Smooth muscle cell (in vitro differentiated cells): ENCODE measurements around the gene OR1E2. TPM values are rescaled to one million over a fixed set of nuclear protein-coding genes. Genes with fewer than 3 reads are reported as not detected.
"Not testable (repeated sequence)": the region's sequence is repeated elsewhere in the genome, so short reads cannot be mapped to it uniquely, and the experiment has no call there.

Experiments used
- DNase-seq: peaks from one replicate; lab custom pipeline; 2025; ENCODE audit not compliant: unreplicated experiment; lab: John Stamatoyannopoulos, UW
- H2AFZ ChIP-seq: fragments of 200-600 bp; sonication (generic); 2 replicates; pipeline ENCODE4 v1.6.0; 2016; ENCODE audit warnings: antibody characterized with exemption, low read depth, mild to moderate bottlenecking
- H3F3A ChIP-seq: fragments of 200-600 bp; sonication (generic); 2 replicates; pipeline ENCODE4 v1.6.0; 2017; ENCODE audit warnings: antibody characterized with exemption, low read depth
- H3K27ac ChIP-seq: fragments of 200-600 bp; sonication (generic); 2 replicates; pipeline ENCODE4 v1.5.1; 2016; ENCODE audit warnings: low read depth, mild to moderate bottlenecking
- H3K27me3 ChIP-seq: fragments of 200-600 bp; sonication (generic); 2 replicates; pipeline ENCODE4 v1.6.1; 2016; ENCODE audit warnings: low read depth, mild to moderate bottlenecking
- H3K36me3 ChIP-seq: fragments of 200-600 bp; sonication (generic); 2 replicates; pipeline ENCODE4 v1.5.1; 2016; ENCODE audit warnings: low read depth
- H3K4me1 ChIP-seq: fragments of 200-600 bp; sonication (generic); 2 replicates; pipeline ENCODE4 v1.5.1; 2016; ENCODE audit warnings: low read depth
- H3K4me2 ChIP-seq: fragments of 200-600 bp; sonication (generic); 2 replicates; pipeline ENCODE4 v1.6.0; 2016; ENCODE audit warnings: mild to moderate bottlenecking
- H3K4me3 ChIP-seq: fragments of 200-600 bp; sonication (generic); 2 replicates; pipeline ENCODE4 v1.5.1; 2016; ENCODE audit warnings: mild to moderate bottlenecking
- H3K79me2 ChIP-seq: fragments of 200-600 bp; sonication (generic); 2 replicates; pipeline ENCODE4 v1.6.0; 2016; ENCODE audit warnings: low read depth, mild to moderate bottlenecking
- H3K9ac ChIP-seq: fragments of 200-600 bp; sonication (generic); 2 replicates; pipeline ENCODE4 v1.6.0; 2016; ENCODE audit warnings: low read depth
- H3K9me3 ChIP-seq: fragments of 200-600 bp; sonication (generic); replicated peaks from 2 replicates; pipeline ENCODE4 v1.5.1; 2016; ENCODE audit warnings: low read depth
- H4K20me1 ChIP-seq: fragments of 200-600 bp; sonication (generic); 2 replicates; pipeline ENCODE4 v1.6.0; 2016; ENCODE audit warnings: low read depth
- CTCF ChIP-seq: fragments of 200-600 bp; sonication (generic); IDR thresholded peaks from 2 replicates; pipeline ENCODE4 v1.5.1; 2017; ENCODE audit warnings: borderline replicate concordance, mild to moderate bottlenecking, antibody characterized with exemption; ENCODE audit not compliant: insufficient read depth, poor library complexity, severe bottlenecking
- WGBS: methylation state at CpG from one replicate; pipeline ENCODE4 v1.1.7; 2016; ENCODE audit warnings: low lambda C conversion rate; 5-methylcytosine and 5-hydroxymethylcytosine counted together
- polyA plus RNA-seq: library from polyadenylated mRNA; unstranded; fragments of >200 nt; fragmentation: Nextera tagmentation; extraction: Ambion mirVana; gene quantifications from 2 replicates; pipeline ENCODE4 v1.2.1, GENCODE V29; 2016
- total RNA-seq: library from RNA; depleted of rRNA; stranded (reverse); fragments of >200 nt; gene quantifications from 2 replicates; pipeline ENCODE4 v1.2.3, GENCODE V29; 2014

The OR1E2 gene
- total and polyA plus RNA-seq, 2 experiments from 2014 or later, result not detected

GRCh38 chr17:3472137-3472536 lies 38.5 kb upstream of the OR1E2 start:
- H3K79me2 ChIP-seq, result no peaks in the 10 kb centered on the region
- no peaks in the 10 kb centered on the region for H3K9me3 ChIP-seq
- no peak overlapping the region for H3K27ac ChIP-seq
- H3K9ac ChIP-seq, result no peak overlapping the region
- WGBS, result 96% methylated on average over 21 of the region's 21 CpGs
- no peak overlapping the region for H3K4me3 ChIP-seq
- no peaks in the 10 kb centered on the region for H3K27me3 ChIP-seq
- DNase-seq, result no peak
- TF ChIP-seq CTCF, result no peak
- no peaks in the 10 kb centered on the region for H3K4me1 ChIP-seq
- no peak overlapping the region for H3K4me2 ChIP-seq
- no peaks in the 10 kb centered on the region for H3F3A ChIP-seq
- H3K36me3 ChIP-seq, result no peaks in the 10 kb centered on the region
- no peak overlapping the region for H2AFZ ChIP-seq
- no peaks in the 10 kb centered on the region for H4K20me1 ChIP-seq

- Histone ChIP-seq H3K9ac (no peak within 1 kb of the TSS), H3K36me3 (no peaks in the 10 kb centered on the region), H3K4me3 (no peak within 1 kb of the TSS), H3K9me3 (no peaks in the 10 kb centered on the region), H3K4me2 (no peak within 1 kb of the TSS), H3K4me1 (no peaks in the 10 kb centered on the region), H3K27ac (no peak within 1 kb of the TSS), H3K79me2 (no peaks in the 10 kb centered on the region), H3F3A (no peaks in the 10 kb centered on the region), H3K27me3 (no peaks in the 10 kb centered on the region), H4K20me1 (no peaks in the 10 kb centered on the region), H2AFZ (no peak within 1 kb of the TSS)
- DNase-seq, result no peak
- 97% methylated on average over 35 of the region's 38 CpGs for WGBS
- TF ChIP-seq CTCF, result no peak
These were observed 38.0 kb upstream of the OR1E2 start, which contains the start of gene SPATA22 for GRCh38 chr17:3471599-3471998. Gene SPATA22 (minus strand): TSS chr17:3471819. CDS start chr17:3469325, 2,494 bp downstream.

- no peak overlapping the region for H3K4me2 ChIP-seq
- no peak overlapping the region for H3K4me3 ChIP-seq
- H4K20me1 ChIP-seq, result no peaks in the 10 kb centered on the region
- H3K9ac ChIP-seq, result no peak overlapping the region
- TF ChIP-seq CTCF, result no peak
- no peak for DNase-seq
- no peaks in the 10 kb centered on the region for H3K9me3 ChIP-seq
- no peaks in the 10 kb centered on the region for H3K4me1 ChIP-seq
- H3K27me3 ChIP-seq, result no peaks in the 10 kb centered on the region
- no peak overlapping the region for H3K27ac ChIP-seq
- H3K36me3 ChIP-seq, result no peaks in the 10 kb centered on the region
- H3F3A ChIP-seq, result no peaks in the 10 kb centered on the region
- WGBS, result 79% methylated on average over 5 of the region's 5 CpGs
- no peak overlapping the region for H2AFZ ChIP-seq
- H3K79me2 ChIP-seq, result no peaks in the 10 kb centered on the region
These were observed 35.9 kb upstream of the OR1E2 start for GRCh38 chr17:3469529-3469928.

- not testable (repeated sequence) for H2AFZ ChIP-seq, H3K9me3 ChIP-seq, H3K4me1 ChIP-seq, H4K20me1 ChIP-seq, H3K9ac ChIP-seq, H3K4me2 ChIP-seq, H3K4me3 ChIP-seq, DNase-seq, H3K36me3 ChIP-seq, H3K27me3 ChIP-seq, H3F3A ChIP-seq, H3K79me2 ChIP-seq, H3K27ac ChIP-seq
- WGBS, result 73% methylated on average over 1 of the region's 1 CpG
These were observed 32.7 kb upstream of the OR1E2 start for GRCh38 chr17:3466355-3466754.
